ENCODE results near the gene WRAP73. TPM values are rescaled to one million over a fixed set of nuclear protein-coding genes. Genes with fewer than 3 reads are reported as not detected.

The WRAP73 gene
- total RNA-seq, 4 donors from 2014 or later: 12.5 to 20.6 (median 15.3) TPM

DNA sequence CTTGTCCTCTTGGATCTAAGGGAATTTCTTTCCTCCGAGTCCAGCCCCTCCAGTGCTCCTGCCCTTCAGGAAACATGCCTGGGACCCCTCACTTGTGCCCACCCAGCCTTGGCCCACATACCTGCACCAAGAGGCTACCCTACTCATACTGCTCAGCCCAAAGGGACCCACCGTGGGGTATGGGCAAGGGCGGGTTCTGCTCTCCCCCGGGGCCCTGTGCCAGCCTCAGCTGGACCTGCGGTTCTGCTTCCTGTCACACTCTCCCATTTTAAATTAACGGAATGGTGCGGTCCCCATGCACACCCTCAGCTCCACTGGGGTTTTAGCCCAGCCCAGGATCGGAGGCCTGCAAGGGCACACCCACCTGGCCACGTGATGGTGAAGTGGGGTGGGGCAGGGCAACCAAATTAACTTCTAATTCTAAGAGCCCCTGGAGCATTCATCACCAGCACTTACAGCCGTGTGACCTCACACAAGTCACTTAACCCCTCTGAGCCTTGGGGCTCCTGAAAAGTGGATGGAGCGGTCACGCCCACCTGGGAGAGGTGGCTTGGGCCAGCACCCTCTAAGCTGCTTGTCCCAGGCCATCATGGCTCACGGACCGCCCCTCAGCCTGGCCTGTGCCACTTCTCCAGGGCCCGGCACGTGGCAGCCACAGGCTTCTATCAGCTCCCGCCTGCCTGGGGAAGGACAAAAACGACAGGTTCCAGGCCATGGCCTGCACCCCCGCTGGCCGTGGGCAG lies 30.8 kb upstream of the WRAP73 start:
- TF ChIP-seq, protein P1, sequence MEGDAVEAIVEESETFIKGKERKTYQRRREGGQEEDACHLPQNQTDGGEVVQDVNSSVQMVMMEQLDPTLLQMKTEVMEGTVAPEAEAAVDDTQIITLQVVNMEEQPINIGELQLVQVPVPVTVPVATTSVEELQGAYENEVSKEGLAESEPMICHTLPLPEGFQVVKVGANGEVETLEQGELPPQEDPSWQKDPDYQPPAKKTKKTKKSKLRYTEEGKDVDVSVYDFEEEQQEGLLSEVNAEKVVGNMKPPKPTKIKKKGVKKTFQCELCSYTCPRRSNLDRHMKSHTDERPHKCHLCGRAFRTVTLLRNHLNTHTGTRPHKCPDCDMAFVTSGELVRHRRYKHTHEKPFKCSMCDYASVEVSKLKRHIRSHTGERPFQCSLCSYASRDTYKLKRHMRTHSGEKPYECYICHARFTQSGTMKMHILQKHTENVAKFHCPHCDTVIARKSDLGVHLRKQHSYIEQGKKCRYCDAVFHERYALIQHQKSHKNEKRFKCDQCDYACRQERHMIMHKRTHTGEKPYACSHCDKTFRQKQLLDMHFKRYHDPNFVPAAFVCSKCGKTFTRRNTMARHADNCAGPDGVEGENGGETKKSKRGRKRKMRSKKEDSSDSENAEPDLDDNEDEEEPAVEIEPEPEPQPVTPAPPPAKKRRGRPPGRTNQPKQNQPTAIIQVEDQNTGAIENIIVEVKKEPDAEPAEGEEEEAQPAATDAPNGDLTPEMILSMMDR (IDR thresholded peaks at IDR 0.05): no peak
- no peak for TF ChIP-seq POLR2A (IDR thresholded peaks at IDR 0.05)
- no peak overlapping the region for H3K4me3 ChIP-seq (ENCODE audit: low read depth, poor library complexity, severe bottlenecking)
- 53 to 55% methylated on average over 18 of the region's 20 CpGs for WGBS, 2 donors
- intact Hi-C loops (cut with DNase I; ENCODE audit: low total_unique reads): no loop called here
- no peak for DNase-seq (ENCODE audit: low spot score in 2 of 2)

GRCh38 chr1:3679799-3680453 lies 30.0 kb upstream of the WRAP73 start:
- WGBS, 2 donors: 90 to 93% methylated on average over 9 of the region's 9 CpGs
- intact Hi-C loops (cut with DNase I; ENCODE audit: low total_unique reads): no loop called here
- H3K4me3 ChIP-seq (ENCODE audit: low read depth, poor library complexity, severe bottlenecking): no peak overlapping the region
- no peak for DNase-seq (ENCODE audit: low spot score in 2 of 2)
- TF ChIP-seq, protein P1 (IDR thresholded peaks at IDR 0.05): no peak

- no peak overlapping the region for H3K4me3 ChIP-seq (ENCODE audit: low read depth, poor library complexity, severe bottlenecking)
- intact Hi-C loops (cut with DNase I; ENCODE audit: low total_unique reads): no loop called here
- TF ChIP-seq, protein P1 (IDR thresholded peaks at IDR 0.05): no peak
- 63 to 64% methylated on average over 17 to 18 of the region's 18 CpGs for WGBS, 2 donors
- DNase-seq (ENCODE audit: low spot score in 2 of 2): no peak
These were observed 29.2 kb upstream of the WRAP73 start for GRCh38 chr1:3679098-3679555.

- intact Hi-C loops (cut with DNase I; ENCODE audit: low total_unique reads): no loop called here
- 54 to 67% methylated on average over 17 to 20 of the region's 21 CpGs for WGBS, 2 donors
- DNase-seq (ENCODE audit: low spot score in 2 of 2): no peak
- H3K4me3 ChIP-seq (ENCODE audit: low read depth, poor library complexity, severe bottlenecking): no peak overlapping the region
- TF ChIP-seq, protein P1 (IDR thresholded peaks at IDR 0.05): no peak
- no peak for TF ChIP-seq POLR2A (IDR thresholded peaks at IDR 0.05)
These were observed 28.6 kb upstream of the WRAP73 start for GRCh38 chr1:3678361-3679097.

- TF ChIP-seq POLR2A (IDR thresholded peaks at IDR 0.05): no peak
- TF ChIP-seq, protein P1 (IDR thresholded peaks at IDR 0.05): no peak
- WGBS, 2 donors: 62 to 84% methylated on average over 5 of the region's 5 CpGs
- H3K4me3 ChIP-seq (ENCODE audit: low read depth, poor library complexity, severe bottlenecking): no peak overlapping the region
- DNase-seq (ENCODE audit: low spot score in 2 of 2): no peak
- intact Hi-C loops (cut with DNase I; ENCODE audit: low total_unique reads): no loop called here
These were observed 27.6 kb upstream of the WRAP73 start for GRCh38 chr1:3677484-3677883.
